K562 (cell line): ENCODE results near the gene RHEB.

ENCODE experiments used
- ATF7 ChIP-seq: fragments of 450-650 bp; IDR thresholded peaks from 2 replicates; pipeline ENCODE4 v1.7.1; 2014; ENCODE audit warnings: mild to moderate bottlenecking, moderate library complexity
- BHLHE40 ChIP-seq: IDR thresholded peaks from 2 replicates; pipeline ENCODE4 v1.6.1; 2011; ENCODE audit warnings: low read length, improper control_type of control experiment
- GABPA ChIP-seq: fragments of 200-800 bp; sonication (Bioruptor generic); conservative IDR thresholded peaks from 2 replicates; pipeline ENCODE4 v1.6.1; 2016; ENCODE audit warnings: low read depth, missing genetic modification characterization, missing compliant biosample characterization
- MAFK ChIP-seq: IDR thresholded peaks from 2 replicates; pipeline ENCODE4 v1.6.1; 2011; ENCODE audit warnings: low read length, improper control_type of control experiment
- POLR2AphosphoS2 ChIP-seq: IDR thresholded peaks from 2 replicates; pipeline ENCODE4 v1.6.1; 2012; ENCODE audit warnings: low read length, improper control_type of control experiment
- TAF7 ChIP-seq: fragments of 450-650 bp; IDR thresholded peaks from 2 replicates; pipeline ENCODE4 v1.6.1; 2016; ENCODE audit warnings: missing genetic modification characterization, missing compliant biosample characterization
- ZNF318 ChIP-seq, 2 experiments: fragments of 450-650 bp; IDR thresholded peaks; 2 replicates each; pipeline ENCODE4 v1.6.1; 2016; ENCODE audit warnings: mild to moderate bottlenecking in 2 of 2, borderline replicate concordance in 1 of 2, low read depth in 1 of 2, moderate library complexity in 1 of 2
- TF ChIP-seq, protein P1 (sequence below): fragments of 200-800 bp; sonication (Bioruptor generic); IDR thresholded peaks from 2 replicates; pipeline ENCODE4 v1.6.1; 2016; ENCODE audit warnings: missing genetic modification characterization, missing compliant biosample characterization

DNA sequence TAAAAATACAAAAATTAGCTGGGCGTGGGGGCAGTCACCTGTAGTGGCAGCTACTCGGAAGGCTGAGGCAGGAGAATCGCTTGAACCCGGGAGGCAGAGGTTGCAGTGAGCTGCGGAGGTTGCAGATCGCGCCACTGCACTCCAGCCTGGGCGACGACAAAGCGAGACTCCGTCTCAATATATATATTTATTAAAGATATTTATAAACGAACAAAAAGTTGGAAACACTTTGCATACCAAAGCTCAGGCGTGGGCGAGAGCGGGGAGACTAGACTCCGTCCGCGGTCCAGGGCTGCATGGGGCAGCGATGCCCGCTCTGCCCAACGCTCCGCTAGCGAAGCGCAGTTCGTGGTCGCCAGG, 71.8 kb downstream of the RHEB start:
- TF ChIP-seq ZNF318 (IDR thresholded peaks at IDR 0.05; ENCODE audit: borderline replicate concordance in 1 of 2, low read depth in 1 of 2), result no peak
- no peak for TF ChIP-seq ATF7
- no peak for TF ChIP-seq BHLHE40
- TF ChIP-seq TAF7 (tag), result no peak
- TF ChIP-seq, protein P1, sequence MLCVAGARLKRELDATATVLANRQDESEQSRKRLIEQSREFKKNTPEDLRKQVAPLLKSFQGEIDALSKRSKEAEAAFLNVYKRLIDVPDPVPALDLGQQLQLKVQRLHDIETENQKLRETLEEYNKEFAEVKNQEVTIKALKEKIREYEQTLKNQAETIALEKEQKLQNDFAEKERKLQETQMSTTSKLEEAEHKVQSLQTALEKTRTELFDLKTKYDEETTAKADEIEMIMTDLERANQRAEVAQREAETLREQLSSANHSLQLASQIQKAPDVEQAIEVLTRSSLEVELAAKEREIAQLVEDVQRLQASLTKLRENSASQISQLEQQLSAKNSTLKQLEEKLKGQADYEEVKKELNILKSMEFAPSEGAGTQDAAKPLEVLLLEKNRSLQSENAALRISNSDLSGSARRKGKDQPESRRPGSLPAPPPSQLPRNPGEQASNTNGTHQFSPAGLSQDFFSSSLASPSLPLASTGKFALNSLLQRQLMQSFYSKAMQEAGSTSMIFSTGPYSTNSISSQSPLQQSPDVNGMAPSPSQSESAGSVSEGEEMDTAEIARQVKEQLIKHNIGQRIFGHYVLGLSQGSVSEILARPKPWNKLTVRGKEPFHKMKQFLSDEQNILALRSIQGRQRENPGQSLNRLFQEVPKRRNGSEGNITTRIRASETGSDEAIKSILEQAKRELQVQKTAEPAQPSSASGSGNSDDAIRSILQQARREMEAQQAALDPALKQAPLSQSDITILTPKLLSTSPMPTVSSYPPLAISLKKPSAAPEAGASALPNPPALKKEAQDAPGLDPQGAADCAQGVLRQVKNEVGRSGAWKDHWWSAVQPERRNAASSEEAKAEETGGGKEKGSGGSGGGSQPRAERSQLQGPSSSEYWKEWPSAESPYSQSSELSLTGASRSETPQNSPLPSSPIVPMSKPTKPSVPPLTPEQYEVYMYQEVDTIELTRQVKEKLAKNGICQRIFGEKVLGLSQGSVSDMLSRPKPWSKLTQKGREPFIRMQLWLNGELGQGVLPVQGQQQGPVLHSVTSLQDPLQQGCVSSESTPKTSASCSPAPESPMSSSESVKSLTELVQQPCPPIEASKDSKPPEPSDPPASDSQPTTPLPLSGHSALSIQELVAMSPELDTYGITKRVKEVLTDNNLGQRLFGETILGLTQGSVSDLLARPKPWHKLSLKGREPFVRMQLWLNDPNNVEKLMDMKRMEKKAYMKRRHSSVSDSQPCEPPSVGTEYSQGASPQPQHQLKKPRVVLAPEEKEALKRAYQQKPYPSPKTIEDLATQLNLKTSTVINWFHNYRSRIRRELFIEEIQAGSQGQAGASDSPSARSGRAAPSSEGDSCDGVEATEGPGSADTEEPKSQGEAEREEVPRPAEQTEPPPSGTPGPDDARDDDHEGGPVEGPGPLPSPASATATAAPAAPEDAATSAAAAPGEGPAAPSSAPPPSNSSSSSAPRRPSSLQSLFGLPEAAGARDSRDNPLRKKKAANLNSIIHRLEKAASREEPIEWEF, result no peak
- TF ChIP-seq MAFK, result no peak
- TF ChIP-seq POLR2AphosphoS2, result no peak
- TF ChIP-seq GABPA (tag), result no peak
